ENCODE measurements around the gene CCDC9B. TPM values are rescaled to one million over a fixed set of nuclear protein-coding genes. Genes with fewer than 3 reads are reported as not detected.

Gene CCDC9B
- total RNA-seq, 1 donor from 2014 or later: 72.5 TPM

DNA sequence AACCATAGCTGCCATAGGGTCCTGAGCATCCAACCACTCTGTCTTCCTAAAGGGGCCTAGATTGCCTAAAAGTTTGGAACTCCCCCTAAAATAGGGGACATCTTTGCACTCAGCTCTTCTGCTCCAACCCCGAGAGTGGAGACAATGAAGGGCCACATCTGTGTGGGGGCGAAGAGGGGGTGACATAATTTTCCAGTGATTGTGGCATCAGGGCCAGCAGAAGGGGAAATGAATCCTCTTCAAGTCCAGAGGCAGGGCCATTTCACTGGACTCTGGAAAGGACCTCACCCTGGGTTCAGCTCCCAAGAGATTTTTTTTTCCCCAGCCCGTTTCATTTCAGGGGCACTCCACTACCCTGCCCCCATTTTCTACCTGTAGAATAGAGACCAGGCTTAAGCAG lies 53.2 kb downstream of the CCDC9B start:
- no peaks in the 10 kb centered on the region for H3K36me3 ChIP-seq
- ATAC-seq (no peak), DNase-seq (no peak)
- H3K9me3 ChIP-seq: no peaks in the 10 kb centered on the region
- peaks cover 33% of the 10 kb centered on the region for H3K4me1 ChIP-seq
- intact Hi-C loops (cut with DNase I): no loop called here
- TF ChIP-seq, protein P1, sequence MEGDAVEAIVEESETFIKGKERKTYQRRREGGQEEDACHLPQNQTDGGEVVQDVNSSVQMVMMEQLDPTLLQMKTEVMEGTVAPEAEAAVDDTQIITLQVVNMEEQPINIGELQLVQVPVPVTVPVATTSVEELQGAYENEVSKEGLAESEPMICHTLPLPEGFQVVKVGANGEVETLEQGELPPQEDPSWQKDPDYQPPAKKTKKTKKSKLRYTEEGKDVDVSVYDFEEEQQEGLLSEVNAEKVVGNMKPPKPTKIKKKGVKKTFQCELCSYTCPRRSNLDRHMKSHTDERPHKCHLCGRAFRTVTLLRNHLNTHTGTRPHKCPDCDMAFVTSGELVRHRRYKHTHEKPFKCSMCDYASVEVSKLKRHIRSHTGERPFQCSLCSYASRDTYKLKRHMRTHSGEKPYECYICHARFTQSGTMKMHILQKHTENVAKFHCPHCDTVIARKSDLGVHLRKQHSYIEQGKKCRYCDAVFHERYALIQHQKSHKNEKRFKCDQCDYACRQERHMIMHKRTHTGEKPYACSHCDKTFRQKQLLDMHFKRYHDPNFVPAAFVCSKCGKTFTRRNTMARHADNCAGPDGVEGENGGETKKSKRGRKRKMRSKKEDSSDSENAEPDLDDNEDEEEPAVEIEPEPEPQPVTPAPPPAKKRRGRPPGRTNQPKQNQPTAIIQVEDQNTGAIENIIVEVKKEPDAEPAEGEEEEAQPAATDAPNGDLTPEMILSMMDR (IDR thresholded peaks at IDR 0.05): no peak
- peaks cover 19% of the 10 kb centered on the region for H3K27me3 ChIP-seq
- no peak overlapping the region for H3K4me3 ChIP-seq
- no peak overlapping the region for H3K27ac ChIP-seq

GRCh38 chr15:40286794-40287193 lies 53.9 kb downstream of the CCDC9B start:
- peaks cover 38% of the 10 kb centered on the region for H3K4me1 ChIP-seq
- TF ChIP-seq, protein P1 (IDR thresholded peaks at IDR 0.05): no peak

DNA sequence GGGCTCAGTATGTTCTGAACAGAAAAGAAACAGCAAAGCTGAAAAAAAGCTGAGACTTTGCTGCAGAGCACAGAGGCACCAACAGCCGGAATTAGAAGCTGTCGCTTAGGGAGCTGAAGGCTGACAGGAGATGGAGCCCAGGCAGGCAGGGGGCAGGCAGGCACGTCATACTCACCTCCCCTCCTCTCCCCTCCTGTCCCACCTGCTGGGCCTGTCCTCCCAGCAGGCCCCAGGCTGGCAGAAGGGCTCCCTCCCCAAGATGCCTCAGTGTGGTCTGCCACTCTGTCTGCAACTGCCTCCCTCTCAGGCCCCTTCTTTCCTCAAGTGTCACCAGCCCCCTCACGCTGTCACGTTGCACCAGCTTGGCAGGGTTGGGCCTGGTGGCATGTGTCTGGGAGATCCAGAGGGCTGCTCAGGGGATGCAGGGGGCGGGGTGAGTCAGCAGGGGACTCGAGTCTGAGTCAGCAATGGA lies 54.6 kb downstream of the CCDC9B start:
- Histone ChIP-seq H3K9me3 (no peaks in the 10 kb centered on the region), H3K4me3 (no peak overlapping the region), H3K27ac (no peak overlapping the region), H3K36me3 (no peaks in the 10 kb centered on the region), H3K4me1 (peaks cover 34% of the 10 kb centered on the region), H3K27me3 (peaks cover 32% of the 10 kb centered on the region)
- TF ChIP-seq, protein P1 (IDR thresholded peaks at IDR 0.05): no peak
- intact Hi-C loops (cut with DNase I): no loop called here
- DNase-seq: no peak
- ATAC-seq: no peak

More at GRCh38 chr15:40286794-40287193, 53.9 kb downstream of the CCDC9B start:
- intact Hi-C loops (cut with DNase I): no loop called here
- H3K27ac ChIP-seq: no peak overlapping the region
- H3K9me3 ChIP-seq: no peaks in the 10 kb centered on the region
- H3K27me3 ChIP-seq: peaks cover 25% of the 10 kb centered on the region
- H3K4me3 ChIP-seq: no peak overlapping the region
- H3K36me3 ChIP-seq: no peaks in the 10 kb centered on the region
- no peak for DNase-seq
- ATAC-seq: no peak

- no peak for DNase-seq
- H3K4me3 ChIP-seq: no peak overlapping the region
- H3K4me1 ChIP-seq: peaks cover 31% of the 10 kb centered on the region
- H3K27me3 ChIP-seq: peaks cover 37% of the 10 kb centered on the region
- H3K36me3 ChIP-seq: no peaks in the 10 kb centered on the region
- intact Hi-C loops (cut with DNase I): no loop called here
- no peaks in the 10 kb centered on the region for H3K9me3 ChIP-seq
- ATAC-seq: no peak
- H3K27ac ChIP-seq: no peak overlapping the region
- TF ChIP-seq, protein P1 (IDR thresholded peaks at IDR 0.05): no peak
These were observed 55.2 kb downstream of the CCDC9B start for GRCh38 chr15:40285554-40286011.

- Histone ChIP-seq H3K4me1 (peaks cover 31% of the 10 kb centered on the region), H3K4me3 (no peak overlapping the region), H3K27me3 (peaks cover 42% of the 10 kb centered on the region), H3K9me3 (no peaks in the 10 kb centered on the region), H3K27ac (no peak overlapping the region), H3K36me3 (no peaks in the 10 kb centered on the region)
- ATAC-seq: no peak
- DNase-seq: no peak
- TF ChIP-seq, protein P1 (IDR thresholded peaks at IDR 0.05): no peak
- intact Hi-C loops (cut with DNase I): no loop called here
These were observed 55.6 kb downstream of the CCDC9B start for GRCh38 chr15:40285151-40285550.
